NCI-H1092 treated with DMSO at 0.1 percent for 48 hours (cell line): ENCODE data around the gene ITIH3.

Experiments
- DNase-seq: peaks from one replicate; lab custom pipeline; 2025; lab: John Stamatoyannopoulos, UW

The ITIH3 gene

DNA sequence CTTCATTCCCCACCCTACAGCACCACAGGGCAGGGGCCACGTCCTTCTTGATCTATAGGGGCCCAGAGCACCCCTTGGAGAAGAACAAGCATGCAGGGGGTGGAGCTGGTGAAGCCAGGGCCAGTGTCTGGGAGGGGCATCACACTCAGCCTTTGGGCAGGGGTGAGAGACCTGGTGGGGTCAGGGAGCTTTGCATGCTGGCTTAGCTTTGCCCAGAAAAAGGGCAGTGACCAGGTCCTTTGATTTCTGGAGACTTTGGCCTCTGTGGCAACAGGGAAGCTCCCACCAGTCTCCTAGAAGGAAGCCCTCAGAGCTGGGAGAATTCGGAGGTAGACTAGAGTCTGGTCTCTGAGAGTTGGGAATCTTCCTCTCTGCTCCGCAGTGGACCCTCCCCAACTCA lies 34.9 kb downstream of the ITIH3 start:
- no peak for DNase-seq

DNA sequence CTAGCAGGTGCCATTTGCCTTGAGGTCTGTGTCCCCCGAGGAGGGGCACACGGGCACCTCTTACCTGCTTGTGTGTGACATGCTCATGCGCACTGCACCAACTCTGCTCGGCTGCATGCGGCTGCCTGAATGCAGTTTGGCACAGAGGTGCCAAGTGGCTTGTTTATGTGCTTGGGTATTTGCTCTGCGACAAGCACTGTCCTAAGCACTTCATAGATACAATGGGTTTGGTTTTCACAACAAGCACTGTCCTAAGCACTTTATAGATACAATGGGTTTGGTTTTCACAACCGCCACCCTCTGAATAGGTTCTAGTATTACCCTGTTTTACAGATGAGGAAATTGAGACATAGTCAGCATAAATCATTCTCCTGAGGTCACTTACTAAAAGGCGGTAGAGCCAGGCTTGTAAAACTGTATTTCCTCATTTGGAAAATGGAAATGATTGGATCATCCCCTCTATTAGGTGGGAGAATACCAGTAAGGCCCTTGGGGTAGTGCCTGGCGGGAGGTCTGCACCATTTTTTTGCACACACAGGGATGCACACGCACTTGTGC lies 35.4 kb downstream of the ITIH3 start:
- no peak for DNase-seq

DNA sequence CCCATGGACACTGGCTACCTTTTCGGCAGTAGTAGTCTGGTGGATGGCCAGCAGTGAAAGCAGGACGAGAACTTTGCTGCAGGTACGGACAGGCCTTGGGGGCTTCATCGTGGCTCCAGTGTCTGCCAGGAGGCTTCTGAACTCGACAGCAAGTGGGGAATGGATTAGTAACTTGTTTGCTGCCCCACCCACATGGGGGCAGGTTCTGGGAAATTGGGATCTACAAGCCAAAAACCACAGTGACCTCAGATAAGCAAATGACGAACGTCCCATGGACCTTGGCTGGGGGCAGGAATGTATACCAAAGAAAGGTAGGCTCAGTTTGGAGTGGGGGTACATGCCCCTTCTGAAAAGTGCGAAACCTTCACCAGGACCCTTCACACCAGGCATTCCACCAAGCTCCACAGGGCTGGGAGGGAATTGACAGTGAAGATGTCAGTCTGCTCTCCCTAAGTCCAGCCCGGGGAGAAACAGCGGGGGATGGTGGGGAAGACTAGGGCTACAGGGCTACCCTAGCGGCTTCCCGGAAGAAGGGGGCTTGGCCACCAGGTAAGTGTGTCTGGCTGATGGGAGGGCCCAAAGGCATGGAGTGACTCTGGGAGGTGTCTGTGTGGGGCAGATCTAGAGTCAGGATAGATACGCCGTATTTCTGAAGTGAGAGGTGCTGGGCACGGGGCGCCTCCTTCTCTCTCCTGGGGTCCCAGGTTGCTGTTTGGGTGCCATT lies 36.1 kb downstream of the ITIH3 start, which contains the start of gene ITIH4:
TSS of gene ITIH4 (minus strand) at position 138 of the 724 bp plus-strand sequence. CDS start at position 108, 30 bp downstream.
- DNase-seq = no peak

- no peak for DNase-seq
These were observed 37.1 kb downstream of the ITIH3 start for GRCh38 chr3:52831500-52832301.

GRCh38 chr3:52833202-52833601 lies 38.6 kb downstream of the ITIH3 start:
- no peak for DNase-seq

- no peak for DNase-seq
These were observed 40.4 kb downstream of the ITIH3 start, which contains the start of gene MUSTN1 for GRCh38 chr3:52834871-52835501. Gene MUSTN1, minus strand, starts transcription at chr3:52835019. Its CDS starts 71 bp downstream, at chr3:52834948.

- no peak for DNase-seq
These were observed 41.3 kb downstream of the ITIH3 start for GRCh38 chr3:52835766-52836470.

GRCh38 chr3:52836471-52836845 lies 41.9 kb downstream of the ITIH3 start:
- no peak for DNase-seq

- DNase-seq = no peak
These were observed 42.4 kb downstream of the ITIH3 start for GRCh38 chr3:52836986-52837385.

DNA sequence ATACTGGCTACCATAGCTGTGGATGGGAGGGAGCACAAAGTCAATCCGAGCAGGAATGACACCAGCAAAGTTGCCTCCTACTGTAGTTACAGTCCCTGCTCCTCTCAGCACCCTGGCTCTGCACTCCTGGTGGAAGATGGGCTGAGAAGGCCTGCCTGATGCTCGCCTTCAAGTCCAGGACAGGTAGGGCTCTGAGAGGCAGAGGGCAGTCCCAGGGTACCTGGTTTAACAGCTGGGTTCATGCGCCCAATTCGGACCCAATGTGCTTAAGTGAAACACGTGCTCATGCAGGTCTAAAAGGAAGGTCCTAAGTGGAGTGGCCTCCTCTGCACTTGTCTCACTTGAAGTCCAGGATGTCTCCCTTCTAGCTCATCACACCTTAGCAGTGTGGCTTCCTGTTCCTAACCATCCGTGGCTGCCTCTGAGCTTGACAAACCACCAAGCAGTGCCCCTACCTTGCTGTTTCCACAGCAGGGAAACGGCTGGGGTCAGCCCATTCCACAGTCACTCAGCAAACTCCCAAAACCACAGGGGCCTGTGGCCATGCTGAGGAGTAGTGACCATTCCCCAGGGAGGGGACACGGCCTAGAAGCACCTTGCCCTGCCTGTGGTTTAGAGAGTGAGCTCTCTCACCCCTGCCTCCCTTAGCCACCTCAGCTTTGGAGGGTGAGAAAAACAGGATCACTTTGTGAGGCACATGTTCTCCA lies 44.1 kb downstream of the ITIH3 start:
- DNase-seq = no peak

DNA sequence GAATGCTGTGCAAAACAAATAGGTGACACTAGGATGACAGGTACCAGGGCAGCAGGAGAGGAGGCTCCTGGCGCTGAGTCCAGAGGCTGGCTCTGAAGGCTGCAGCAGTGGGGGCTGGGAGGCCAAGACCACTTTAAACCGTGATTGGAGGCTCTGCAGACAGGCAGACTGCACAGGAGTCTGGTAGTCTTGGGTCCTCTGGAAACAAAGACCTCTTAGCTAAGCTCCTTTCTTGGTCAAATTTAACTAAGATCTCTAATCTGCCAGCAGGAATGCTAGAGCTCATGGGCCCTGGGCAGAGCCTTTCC lies 44.6 kb downstream of the ITIH3 start:
- no peak for DNase-seq

DNA sequence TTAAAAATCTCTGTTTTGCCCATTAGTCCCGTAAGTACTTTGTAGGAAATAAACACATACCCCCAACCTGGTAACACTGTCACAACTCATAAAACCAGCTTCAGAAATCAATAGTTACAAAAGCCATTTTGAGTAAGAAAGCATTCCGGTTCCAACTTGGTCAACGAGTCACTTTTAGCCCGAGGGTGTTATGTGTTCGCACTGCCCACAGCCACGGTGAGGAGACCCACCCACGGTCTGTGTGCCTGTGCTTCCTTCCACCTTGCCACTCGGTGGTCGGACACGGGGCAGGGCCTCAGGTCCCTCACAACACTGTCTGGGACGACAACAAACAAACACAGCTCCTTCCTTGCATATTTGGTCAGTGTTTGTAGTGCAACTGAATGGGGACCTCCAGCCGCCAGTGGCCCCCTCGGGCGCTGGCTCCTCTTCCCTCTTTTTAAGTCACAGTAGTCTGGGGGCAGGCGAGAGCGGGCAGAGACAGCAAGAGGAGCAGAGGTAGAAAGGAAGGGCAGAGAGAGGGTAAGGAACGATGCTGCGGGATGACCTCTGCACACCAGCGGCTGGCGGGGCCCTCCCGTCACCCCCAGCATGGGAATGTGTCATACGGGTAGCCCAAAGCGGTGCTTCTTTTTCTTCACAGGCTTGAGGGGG lies 45.4 kb downstream of the ITIH3 start:
- DNase-seq = no peak

DNA sequence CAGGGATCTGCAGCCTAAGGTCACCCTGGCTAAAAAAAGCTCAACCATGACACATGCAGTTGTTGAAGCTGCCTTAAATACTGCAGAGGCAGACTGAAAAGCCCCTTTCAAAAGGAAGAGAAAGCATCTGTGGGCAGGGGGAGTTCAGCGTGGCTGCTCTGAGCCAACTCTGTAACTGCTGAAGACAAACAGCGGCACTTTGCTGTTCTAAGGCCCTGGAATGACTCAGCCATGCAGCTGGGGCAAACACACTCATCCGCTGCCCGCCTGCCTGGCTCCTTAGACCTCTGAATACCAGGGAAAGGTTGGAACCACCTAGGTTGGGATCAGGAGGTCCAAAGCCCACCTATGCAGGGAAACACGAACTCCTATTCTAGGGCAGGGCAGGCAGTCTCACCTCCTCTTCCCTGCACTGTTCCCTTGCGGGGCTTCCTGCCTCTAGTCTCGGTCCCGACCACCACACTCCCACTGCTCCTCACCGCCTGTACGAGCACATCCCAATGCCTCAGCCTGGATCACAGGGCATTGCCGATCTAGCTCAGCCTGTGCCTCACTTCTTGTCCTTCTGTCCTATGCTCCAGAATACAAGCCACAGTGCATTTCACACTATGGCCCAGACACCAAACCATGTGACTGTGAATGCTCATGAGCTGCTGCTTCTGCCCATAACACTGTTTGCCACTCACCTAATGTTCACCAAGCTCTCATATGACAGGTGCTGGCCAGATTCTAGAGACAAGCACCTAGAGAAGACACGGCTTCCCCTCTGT lies 46.8 kb downstream of the ITIH3 start:
- no peak for DNase-seq

DNA sequence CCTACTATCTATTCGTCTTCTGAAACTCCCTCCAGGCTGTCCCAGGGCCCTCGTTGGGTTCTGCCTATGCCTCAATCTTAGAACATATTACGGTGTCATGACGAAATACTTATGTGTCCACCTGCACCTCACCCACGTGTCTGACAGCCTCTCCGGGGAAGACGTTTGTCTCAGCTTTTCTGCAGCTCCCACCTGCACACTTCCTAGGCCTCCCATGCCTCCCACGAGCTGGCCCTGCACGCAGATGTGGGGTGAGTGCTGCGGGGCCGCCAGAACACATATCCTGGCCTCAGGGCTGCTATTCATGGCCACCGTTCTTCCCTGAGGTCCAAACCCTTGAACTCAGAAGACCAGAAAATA lies 47.4 kb downstream of the ITIH3 start:
- DNase-seq = no peak

GRCh38 chr3:52842424-52842823 lies 47.8 kb downstream of the ITIH3 start:
- no peak for DNase-seq

DNA sequence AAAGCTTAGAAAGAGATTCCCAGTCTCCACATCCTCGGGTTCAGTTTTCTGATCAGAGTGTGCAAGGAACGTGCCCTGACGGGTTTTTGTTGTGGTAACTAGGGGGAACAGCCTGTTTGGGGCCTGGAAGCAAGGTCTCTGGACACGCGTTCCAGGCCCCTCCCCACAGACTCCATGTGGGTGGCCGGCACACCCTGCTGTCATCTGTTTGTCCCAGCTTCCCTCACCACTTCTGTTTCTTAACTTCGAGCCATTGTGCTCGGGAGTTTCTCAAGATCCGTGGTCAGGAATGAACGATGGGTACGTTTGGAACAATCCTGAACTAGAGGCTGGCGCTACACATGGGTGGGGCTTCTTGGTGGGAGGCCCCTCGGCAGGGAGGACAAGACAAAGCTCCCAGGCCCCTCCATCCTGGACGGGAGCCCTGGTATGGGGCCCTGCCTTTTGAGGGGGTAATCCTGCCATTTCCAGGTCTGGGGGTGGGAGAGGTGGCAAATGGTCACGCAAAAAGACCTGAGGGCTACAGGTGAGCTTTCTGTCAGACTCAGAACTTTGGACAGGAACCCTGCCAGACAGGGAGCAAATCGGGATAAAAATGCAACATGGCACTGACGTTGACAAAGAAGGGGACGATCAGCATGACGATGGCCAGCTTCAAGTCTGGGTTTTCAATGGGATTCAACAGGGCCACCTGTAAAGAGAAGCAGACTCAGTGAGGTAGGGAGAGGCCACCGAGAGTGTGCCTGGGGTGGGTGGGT lies 48.7 kb downstream of the ITIH3 start:
- no peak for DNase-seq

GRCh38 chr3:52843881-52844280 lies 49.3 kb downstream of the ITIH3 start:
- no peak for DNase-seq

DNA sequence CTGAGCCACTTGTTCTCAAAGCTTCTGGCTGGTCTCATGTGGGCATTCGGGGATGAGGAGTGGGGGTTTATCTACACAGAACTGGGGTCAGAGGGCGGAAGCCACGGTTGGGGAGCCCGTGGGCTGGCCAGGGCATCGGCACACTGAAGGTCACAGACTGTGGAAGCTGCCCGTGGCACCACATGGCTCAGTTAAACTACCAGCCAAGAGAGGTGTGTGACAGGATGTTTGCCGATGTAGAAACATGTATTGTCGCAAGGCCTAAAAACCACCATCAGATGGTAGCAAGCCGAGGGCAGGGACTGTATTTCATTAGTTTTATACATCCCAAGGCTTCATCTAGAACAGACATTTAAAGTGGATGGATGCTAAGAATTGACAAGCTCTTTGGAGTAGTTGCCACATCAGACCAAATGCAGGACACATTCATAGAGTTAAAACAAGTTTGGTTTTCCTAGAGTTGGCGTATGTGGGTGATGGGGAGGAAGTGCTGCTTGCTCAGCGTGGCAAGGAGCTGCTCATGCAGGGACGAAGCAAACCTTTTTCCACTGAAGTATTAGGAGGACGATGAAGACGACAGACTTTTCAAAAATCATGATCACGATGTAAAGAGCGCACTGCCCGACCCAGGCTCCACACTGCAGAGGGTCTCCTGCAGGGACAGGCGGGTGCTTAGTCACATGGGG lies 49.8 kb downstream of the ITIH3 start:
- no peak for DNase-seq

- DNase-seq = no peak
These were observed 50.6 kb downstream of the ITIH3 start for GRCh38 chr3:52845157-52845556.
